Measurements from ENCODE around the gene PLPPR4. TPM values are rescaled to one million over a fixed set of nuclear protein-coding genes. Genes with fewer than 3 reads are reported as not detected.

Gene PLPPR4
- total and polyA plus RNA-seq, 5 donors = 0.14 to 0.44 (median 0.28) TPM

- Histone ChIP-seq H3K4me3 (ENCODE audit: low read length) (no peak overlapping the region), H3K4me1 (ENCODE audit: control insufficient read depth, insufficient read depth, low read length) (no peaks in the 10 kb centered on the region), H3K27ac (ENCODE audit: low read length) (no peak overlapping the region), H3K27me3 (ENCODE audit: control insufficient read depth, insufficient read depth) (no peaks in the 10 kb centered on the region), H3K9me3 (ENCODE audit: control insufficient read depth, low read length) (no peaks in the 10 kb centered on the region)
- DNase-seq (no peak), ATAC-seq (no peak)
- intact Hi-C loops (cut with DNase I) = no loop called here
- WGBS = 56% methylated on average over 5 of the region's 5 CpGs
Observed at GRCh38 chr1:99348397-99349132, 84.3 kb downstream of the PLPPR4 start.

GRCh38 chr1:99352821-99353220, 88.5 kb downstream of the PLPPR4 start:
- intact Hi-C loops (cut with DNase I) = no loop called here
- Histone ChIP-seq H3K4me1 (ENCODE audit: control insufficient read depth, insufficient read depth, low read length) (no peaks in the 10 kb centered on the region), H3K27me3 (ENCODE audit: control insufficient read depth, insufficient read depth) (no peaks in the 10 kb centered on the region), H3K9me3 (ENCODE audit: control insufficient read depth, low read length) (no peaks in the 10 kb centered on the region), H3K4me3 (ENCODE audit: low read length) (no peak overlapping the region), H3K27ac (ENCODE audit: low read length) (no peak overlapping the region)
- ATAC-seq (no peak), DNase-seq (no peak)
- WGBS = 89% methylated on average over 2 of the region's 2 CpGs

- ATAC-seq (no peak), DNase-seq (no peak)
- Histone ChIP-seq H3K27me3 (ENCODE audit: control insufficient read depth, insufficient read depth) (no peaks in the 10 kb centered on the region), H3K27ac (ENCODE audit: low read length) (no peak overlapping the region), H3K4me3 (ENCODE audit: low read length) (no peak overlapping the region), H3K9me3 (ENCODE audit: control insufficient read depth, low read length) (no peaks in the 10 kb centered on the region), H3K4me1 (ENCODE audit: control insufficient read depth, insufficient read depth, low read length) (no peaks in the 10 kb centered on the region)
- intact Hi-C loops (cut with DNase I) = no loop called here
Observed at GRCh38 chr1:99358770-99359169, 94.5 kb downstream of the PLPPR4 start.
